GM10248 (cell line): ENCODE measurements around the gene KNCN.

Source experiments
- CTCF ChIA-PET: fragments of 300-600 bp; sonication (Branson Sonifier 250); formaldehyde crosslinking; extraction: SDS; loops from one replicate; lab custom pipeline; 2021; ENCODE audit warnings: antibody characterized with exemption; lab: Yijun Ruan, JAX
- POLR2A ChIA-PET: fragments of 350-650 bp; sonication (Branson Sonifier 250); formaldehyde crosslinking; extraction: SDS; loops from one replicate; lab custom pipeline; 2020; ENCODE audit warnings: antibody characterized with exemption; lab: Yijun Ruan, JAX
- DNase-seq: peaks from one replicate; pipeline ENCODE4 v3.0.0; 2012; ENCODE audit errors: extremely low spot score
- CTCF ChIP-seq: IDR thresholded peaks from 2 replicates; pipeline ENCODE4 v1.5.1; 2012; ENCODE audit warnings: mild to moderate bottlenecking, low read depth; ENCODE audit errors: extremely low read depth, missing control alignments, control extremely low read depth

The KNCN gene

DNA sequence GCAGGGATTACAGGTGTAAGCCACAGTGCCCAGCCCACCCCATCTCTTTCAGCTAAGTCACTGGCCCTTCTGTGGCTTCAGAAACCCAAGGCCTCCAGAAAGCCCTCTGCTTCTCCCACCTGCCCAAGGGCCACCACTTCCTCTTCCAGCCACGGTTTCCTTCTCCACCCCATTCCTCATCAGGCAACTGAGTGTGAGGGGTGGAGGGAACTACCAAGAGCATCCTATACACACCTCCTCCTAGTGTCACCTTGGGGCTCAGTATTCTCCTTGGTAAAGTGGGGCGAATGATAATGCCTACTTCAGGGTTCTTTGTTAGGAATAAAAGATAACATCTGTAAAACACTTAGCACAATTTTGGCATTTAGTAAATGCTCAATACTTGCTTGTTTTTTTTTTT is 30.0 kb downstream of the KNCN start:
- no peak for TF ChIP-seq CTCF
- no peak for DNase-seq

DNA sequence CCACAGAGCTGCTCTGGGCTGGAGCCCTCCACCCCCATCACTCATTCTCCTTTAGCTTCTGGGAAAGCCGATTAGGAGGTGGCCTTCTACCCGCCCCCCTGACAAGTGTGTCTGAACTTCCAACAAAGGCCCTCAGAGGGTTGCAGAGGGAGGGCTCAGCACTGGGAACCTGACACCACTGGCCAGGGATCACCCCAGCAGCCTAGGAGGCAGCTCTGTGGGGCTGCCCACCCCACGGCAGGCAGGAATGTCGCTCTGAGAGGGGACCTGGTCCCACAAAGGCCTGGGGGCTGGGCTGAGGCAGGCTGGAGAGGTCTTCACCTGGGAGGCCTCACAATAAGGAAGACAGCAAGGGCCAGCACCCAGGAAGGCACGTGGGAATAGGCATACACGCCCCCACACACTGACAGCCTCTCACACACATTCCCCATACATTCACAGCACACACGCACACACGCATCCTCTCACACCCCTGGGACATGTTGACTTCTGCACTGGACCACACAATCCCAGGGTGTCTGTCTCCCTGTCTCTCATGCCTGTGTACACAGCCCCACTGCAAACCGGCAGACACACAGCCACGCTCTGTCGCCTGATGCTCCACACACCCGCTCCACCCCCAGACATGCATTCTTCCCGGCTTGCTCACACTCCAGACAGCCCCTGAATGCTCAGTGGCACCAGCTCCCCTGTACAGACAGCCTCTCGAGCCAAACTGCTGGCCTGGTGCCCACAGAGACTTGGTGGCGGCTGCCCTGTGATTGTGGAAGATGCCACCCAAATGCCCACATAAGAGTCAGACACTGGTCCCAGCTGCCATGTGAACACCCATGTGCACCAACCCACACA is 31.2 kb downstream of the KNCN start:
- CTCF ChIA-PET: interaction anchor here (1.4 to 4.6 kb wide), 4 partner anchors 7 to 43 kb away, joined by 3 to 22 read pairs (median 8); no protein-coding TSS in a partner anchor
- no peak for TF ChIP-seq CTCF
- POLR2A ChIA-PET: no interaction called here
- DNase-seq: no peak

More for the DNA sequence above, 30.0 kb downstream of the KNCN start:
- CTCF ChIA-PET: interaction anchor here (0.6 to 4.6 kb wide), 6 partner anchors 12 to 75 kb away, joined by 3 to 22 read pairs (median 4); no protein-coding TSS in a partner anchor
- POLR2A ChIA-PET: no interaction called here

GRCh38 chr1:46519209-46519608 is 32.2 kb downstream of the KNCN start:
- no peak for DNase-seq
- no peak for TF ChIP-seq CTCF
- ChIA-PET CTCF (interaction anchor here (1.5 to 4.6 kb wide), 3 partner anchors 8 to 42 kb away, joined by 3 to 22 read pairs (median 14); no protein-coding TSS in a partner anchor), POLR2A (no interaction called here)

DNA sequence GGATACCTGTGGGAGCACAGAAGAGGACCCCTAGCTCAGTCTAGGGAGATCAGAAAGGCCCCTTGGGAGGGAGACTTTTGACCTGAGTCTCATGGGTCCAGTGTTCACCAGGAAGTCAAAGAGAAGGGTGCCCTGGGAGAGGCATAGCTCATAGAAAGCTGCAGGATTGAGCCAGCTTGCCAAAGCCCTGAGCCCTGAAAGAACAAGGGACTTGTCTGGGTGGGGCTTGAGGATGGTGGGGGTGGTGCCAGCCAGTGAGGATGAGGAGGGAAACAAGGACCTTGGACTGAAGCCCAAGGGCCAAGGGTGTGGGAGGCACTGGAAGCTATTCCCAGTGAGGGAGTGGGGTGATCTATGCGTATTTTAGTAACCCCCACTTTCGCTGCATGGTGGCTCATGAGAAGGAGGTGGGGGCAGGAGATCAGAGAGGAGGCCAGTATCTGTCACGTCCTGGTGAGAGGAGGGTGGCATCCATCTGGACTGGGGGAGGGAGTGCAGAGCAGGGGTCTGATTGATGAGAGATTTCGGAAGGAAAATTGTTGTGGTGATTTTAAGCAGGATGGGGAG is 33.4 kb downstream of the KNCN start:
- no peak for TF ChIP-seq CTCF
- no peak for DNase-seq
- ChIA-PET CTCF (interaction anchor here (1.1 to 2.6 kb wide), 3 partner anchors 9 to 41 kb away, joined by 5 to 14 read pairs (median 6); no protein-coding TSS in a partner anchor), POLR2A (no interaction called here)

- POLR2A ChIA-PET: no interaction called here
Observed at GRCh38 chr1:46517010-46517600, 34.3 kb downstream of the KNCN start.

More at GRCh38 chr1:46517010-46517600, 34.3 kb downstream of the KNCN start:
- CTCF ChIA-PET: interaction anchor here (1.1 to 2.6 kb wide), 4 partner anchors 9 to 40 kb away, joined by 5 to 14 read pairs (median 6); no protein-coding TSS in a partner anchor
- no peak for DNase-seq
- no peak for TF ChIP-seq CTCF
